ENCODE measurements around the gene POLR2F.
"Not testable (repeated sequence)": the region's sequence is repeated elsewhere in the genome, so short reads cannot be mapped to it uniquely, and the experiment has no call there.

POLR2F gene

GRCh38 chr22:37925767-37926166, 27.7 kb upstream of the POLR2F start:
- DNase-seq: no peak

GRCh38 chr22:37926358-37926757, 27.1 kb upstream of the POLR2F start:
- no peak for DNase-seq

- no peak for DNase-seq
Measured at GRCh38 chr22:37926771-37927636, 26.5 kb upstream of the POLR2F start.

- no peak for DNase-seq
Measured at GRCh38 chr22:37927637-37927936, 25.9 kb upstream of the POLR2F start.

- no peak for DNase-seq
Measured at GRCh38 chr22:37929390-37929789, 24.1 kb upstream of the POLR2F start.

GRCh38 chr22:37930270-37930951, 23.1 kb upstream of the POLR2F start:
- DNase-seq: no peak

- DNase-seq: no peak
Measured at GRCh38 chr22:37930952-37931440, 22.5 kb upstream of the POLR2F start.

- no peak for DNase-seq
Measured at GRCh38 chr22:37931893-37932389, 21.6 kb upstream of the POLR2F start.

GRCh38 chr22:37932401-37932800, 21.1 kb upstream of the POLR2F start:
- no peak for DNase-seq

- no peak for DNase-seq
Measured at GRCh38 chr22:37932821-37933578, 20.5 kb upstream of the POLR2F start.

- peak; percentile 61 for DNase-seq
Measured at GRCh38 chr22:37933711-37934376, 19.7 kb upstream of the POLR2F start.

GRCh38 chr22:37940698-37941376, 12.7 kb upstream of the POLR2F start:
- DNase-seq: no peak

- DNase-seq: no peak
Measured at GRCh38 chr22:37942133-37942532, 11.4 kb upstream of the POLR2F start.

GRCh38 chr22:37943136-37943824, 10.2 kb upstream of the POLR2F start:
- no peak for DNase-seq

GRCh38 chr22:37943825-37944198, 9.7 kb upstream of the POLR2F start:
- no peak for DNase-seq

- not testable (repeated sequence) for DNase-seq
Measured at GRCh38 chr22:37944423-37944822, 9.1 kb upstream of the POLR2F start.

GRCh38 chr22:37947142-37947795, 6.2 kb upstream of the POLR2F start:
- DNase-seq: not testable (repeated sequence)

- DNase-seq: no peak
Measured at GRCh38 chr22:37951305-37951704, 2.2 kb upstream of the POLR2F start.

- not testable (repeated sequence) for DNase-seq
Measured at GRCh38 chr22:37952629-37953028, 870 bp upstream of the POLR2F start.

- DNase-seq: no peak
Measured at GRCh38 chr22:37953062-37953436, 450 bp upstream of the POLR2F start.

- DNase-seq: no peak
Measured at GRCh38 chr22:37954686-37955085, 1.2 kb downstream of the POLR2F start.
